Neural crest cell (in vitro differentiated cells): ENCODE measurements around the gene PRODH. TPM values are rescaled to one million over a fixed set of nuclear protein-coding genes. Genes with fewer than 3 reads are reported as not detected.
"Not testable (repeated sequence)": the region's sequence is repeated elsewhere in the genome, so short reads cannot be mapped to it uniquely, and the experiment has no call there.

Experiments used
- DNase-seq: peaks from one replicate; pipeline ENCODE4 v3.0.0; 2021; ENCODE audit warnings: low read depth, mixed read lengths, low spot score
- H3K27ac Mint-ChIP-seq: one replicate; pipeline ENCODE4 v1.8.0; 2021; ENCODE audit warnings: mild to moderate bottlenecking, mixed read lengths; ENCODE audit not compliant: unreplicated experiment
- H3K27me3 Mint-ChIP-seq: 2 replicates; pipeline ENCODE4 v1.8.0; 2021; ENCODE audit warnings: low read depth, mild to moderate bottlenecking, mixed read lengths
- H3K36me3 Mint-ChIP-seq: 2 replicates; pipeline ENCODE4 v1.8.0; 2021; ENCODE audit warnings: low read depth, mild to moderate bottlenecking, mixed read lengths
- H3K4me1 Mint-ChIP-seq: 2 replicates; pipeline ENCODE4 v1.8.0; 2021; ENCODE audit warnings: mixed read lengths
- H3K4me3 Mint-ChIP-seq: one replicate; pipeline ENCODE4 v1.8.0; 2021; ENCODE audit warnings: mild to moderate bottlenecking, mixed read lengths
- H3K9me3 Mint-ChIP-seq: 2 replicates; pipeline ENCODE4 v1.8.0; 2021; ENCODE audit warnings: mixed read lengths
- total RNA-seq: library from RNA; stranded (reverse); gene quantifications from 2 replicates; pipeline ENCODE4 v1.2.1, GENCODE V29; 2021
- TF ChIP-seq, protein P1 (sequence below): fragments of 200-600 bp; sonication (generic); conservative IDR thresholded peaks from 2 replicates; pipeline ENCODE4 v1.5.0; 2021; ENCODE audit warnings: antibody characterized with exemption, mild to moderate bottlenecking

PRODH gene
- total RNA-seq, 1 donor from 2014 or later, result 0.09 TPM

DNA sequence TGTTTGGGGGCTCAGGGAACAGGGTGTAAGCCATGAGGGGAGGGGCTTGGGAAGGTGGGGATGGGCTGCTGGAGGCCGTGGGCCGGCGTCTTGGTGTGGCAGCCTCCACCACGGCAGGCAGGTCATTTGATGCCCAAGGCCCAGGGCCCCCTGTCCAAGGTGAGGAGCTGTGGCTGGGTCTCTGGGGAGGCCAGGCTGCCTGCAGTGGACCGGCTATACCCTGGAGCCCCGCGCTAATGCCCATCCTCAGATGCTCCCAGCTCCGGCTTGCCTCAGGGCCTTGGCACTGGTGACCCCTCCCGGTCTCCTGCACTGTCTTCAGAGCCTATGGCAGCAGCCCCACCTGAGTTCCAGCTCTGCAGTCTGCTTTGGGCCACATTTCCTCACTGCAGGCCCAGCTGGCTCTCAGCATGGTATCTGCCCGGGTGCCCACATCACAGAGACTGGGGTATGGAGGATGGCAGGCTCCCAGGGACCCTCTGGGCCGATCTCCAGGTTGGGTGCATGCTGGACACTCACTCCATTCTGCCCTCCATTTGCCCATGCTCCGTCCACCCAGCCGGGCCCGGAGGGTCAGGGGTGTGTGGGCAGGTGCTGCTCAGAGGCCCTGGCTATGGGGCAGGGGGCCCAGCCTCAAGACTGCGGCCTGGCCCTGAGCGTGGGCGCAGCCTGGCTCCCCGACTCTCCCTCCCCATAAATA lies 21.7 kb upstream of the PRODH start:
- not testable (repeated sequence) for DNase-seq, H3K27me3 Mint-ChIP-seq, H3K4me1 Mint-ChIP-seq, H3K36me3 Mint-ChIP-seq, H3K4me3 Mint-ChIP-seq, H3K9me3 Mint-ChIP-seq, H3K27ac Mint-ChIP-seq

DNA sequence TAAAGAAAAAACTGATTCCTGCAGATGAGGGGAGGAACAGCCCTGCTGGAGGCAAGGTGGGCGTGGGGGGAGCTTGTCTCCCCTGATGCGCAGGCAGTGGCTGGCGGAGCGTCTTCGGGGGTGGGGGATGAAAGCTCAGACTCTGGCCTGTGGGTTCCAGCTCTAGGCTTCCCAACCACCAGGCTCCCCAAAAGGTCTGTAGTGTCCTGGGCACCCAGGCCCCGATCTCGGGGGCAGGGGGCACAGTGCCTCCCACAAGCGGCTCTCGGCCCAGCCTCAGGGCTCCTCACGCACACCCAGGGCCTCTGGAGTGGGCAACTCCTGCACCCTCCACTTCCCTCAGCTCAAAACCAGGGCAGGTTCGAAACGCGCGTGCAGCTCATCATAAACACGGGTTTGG lies 20.9 kb upstream of the PRODH start:
- not testable (repeated sequence) for DNase-seq, H3K4me1 Mint-ChIP-seq, H3K36me3 Mint-ChIP-seq, H3K27me3 Mint-ChIP-seq, H3K4me3 Mint-ChIP-seq, H3K9me3 Mint-ChIP-seq, H3K27ac Mint-ChIP-seq

DNA sequence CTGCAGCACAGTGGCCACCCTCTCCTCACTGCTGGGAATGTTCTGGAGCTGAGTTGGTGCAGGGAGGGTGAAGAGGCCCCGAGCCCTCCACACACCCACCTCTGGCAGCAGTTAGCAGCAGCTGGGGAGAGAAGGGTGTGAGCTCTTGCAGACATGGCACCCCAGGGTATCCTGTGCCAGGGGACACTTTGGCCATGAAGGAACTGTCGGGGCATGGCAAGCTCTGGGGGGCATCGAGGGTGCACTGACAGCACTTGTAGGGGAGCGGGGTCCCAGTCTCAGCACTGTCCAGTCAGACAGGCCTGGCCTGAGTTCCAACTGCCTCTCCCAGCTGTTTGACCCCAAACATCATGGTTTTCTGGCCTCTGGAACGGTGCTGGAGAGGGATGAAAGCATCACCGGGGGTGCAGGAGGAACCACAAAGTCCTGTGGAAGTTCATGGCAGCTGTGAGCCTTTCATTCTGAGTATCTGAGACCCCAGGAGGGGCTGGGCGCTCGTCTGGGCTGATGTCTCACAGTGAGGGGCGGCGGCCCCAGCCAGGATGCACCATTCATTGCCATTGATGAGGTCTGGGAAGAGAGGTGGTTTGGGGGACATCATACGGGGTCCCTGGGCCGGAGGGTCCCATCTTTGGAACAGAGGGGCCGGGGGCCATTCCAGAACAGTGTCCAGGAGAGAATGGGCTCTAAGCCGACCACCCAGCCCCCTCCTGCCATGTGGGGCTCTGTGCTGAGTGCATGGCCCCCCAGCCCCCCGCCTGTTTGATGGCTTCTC lies 20.2 kb upstream of the PRODH start:
- H3K4me3 Mint-ChIP-seq, H3K27me3 Mint-ChIP-seq, H3K27ac Mint-ChIP-seq, H3K9me3 Mint-ChIP-seq, H3K4me1 Mint-ChIP-seq, DNase-seq, H3K36me3 Mint-ChIP-seq: not testable (repeated sequence)

DNA sequence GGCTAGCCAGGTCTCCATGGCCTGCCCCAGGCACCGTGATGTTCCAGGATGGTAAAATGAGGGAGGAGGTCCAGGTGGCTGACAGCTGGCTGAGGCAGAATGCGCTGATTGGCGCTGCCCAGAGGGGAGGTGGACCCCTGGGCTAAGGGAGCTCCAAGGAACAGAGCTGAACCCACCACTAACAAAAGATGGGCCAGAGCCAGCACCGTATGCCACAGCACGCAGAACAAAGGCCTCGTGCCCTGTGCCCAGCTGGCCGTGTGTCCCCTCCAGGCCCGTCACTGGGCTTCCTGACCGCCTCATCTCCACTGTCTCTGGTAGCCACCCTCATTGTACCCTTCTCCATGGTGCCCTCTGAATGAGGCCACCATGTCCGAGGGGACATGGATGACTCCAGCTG lies 19.6 kb upstream of the PRODH start:
- H3K4me3 Mint-ChIP-seq, result no peak overlapping the region
- no peak overlapping the region for H3K27ac Mint-ChIP-seq
- no peaks in the 10 kb centered on the region for H3K36me3 Mint-ChIP-seq
- TF ChIP-seq, protein P1, sequence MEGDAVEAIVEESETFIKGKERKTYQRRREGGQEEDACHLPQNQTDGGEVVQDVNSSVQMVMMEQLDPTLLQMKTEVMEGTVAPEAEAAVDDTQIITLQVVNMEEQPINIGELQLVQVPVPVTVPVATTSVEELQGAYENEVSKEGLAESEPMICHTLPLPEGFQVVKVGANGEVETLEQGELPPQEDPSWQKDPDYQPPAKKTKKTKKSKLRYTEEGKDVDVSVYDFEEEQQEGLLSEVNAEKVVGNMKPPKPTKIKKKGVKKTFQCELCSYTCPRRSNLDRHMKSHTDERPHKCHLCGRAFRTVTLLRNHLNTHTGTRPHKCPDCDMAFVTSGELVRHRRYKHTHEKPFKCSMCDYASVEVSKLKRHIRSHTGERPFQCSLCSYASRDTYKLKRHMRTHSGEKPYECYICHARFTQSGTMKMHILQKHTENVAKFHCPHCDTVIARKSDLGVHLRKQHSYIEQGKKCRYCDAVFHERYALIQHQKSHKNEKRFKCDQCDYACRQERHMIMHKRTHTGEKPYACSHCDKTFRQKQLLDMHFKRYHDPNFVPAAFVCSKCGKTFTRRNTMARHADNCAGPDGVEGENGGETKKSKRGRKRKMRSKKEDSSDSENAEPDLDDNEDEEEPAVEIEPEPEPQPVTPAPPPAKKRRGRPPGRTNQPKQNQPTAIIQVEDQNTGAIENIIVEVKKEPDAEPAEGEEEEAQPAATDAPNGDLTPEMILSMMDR, result no peak
- H3K9me3 Mint-ChIP-seq, result no peaks in the 10 kb centered on the region
- no peak for DNase-seq
- H3K27me3 Mint-ChIP-seq, result peaks cover 5% of the 10 kb centered on the region
- H3K4me1 Mint-ChIP-seq, result peaks cover 8% of the 10 kb centered on the region

DNA sequence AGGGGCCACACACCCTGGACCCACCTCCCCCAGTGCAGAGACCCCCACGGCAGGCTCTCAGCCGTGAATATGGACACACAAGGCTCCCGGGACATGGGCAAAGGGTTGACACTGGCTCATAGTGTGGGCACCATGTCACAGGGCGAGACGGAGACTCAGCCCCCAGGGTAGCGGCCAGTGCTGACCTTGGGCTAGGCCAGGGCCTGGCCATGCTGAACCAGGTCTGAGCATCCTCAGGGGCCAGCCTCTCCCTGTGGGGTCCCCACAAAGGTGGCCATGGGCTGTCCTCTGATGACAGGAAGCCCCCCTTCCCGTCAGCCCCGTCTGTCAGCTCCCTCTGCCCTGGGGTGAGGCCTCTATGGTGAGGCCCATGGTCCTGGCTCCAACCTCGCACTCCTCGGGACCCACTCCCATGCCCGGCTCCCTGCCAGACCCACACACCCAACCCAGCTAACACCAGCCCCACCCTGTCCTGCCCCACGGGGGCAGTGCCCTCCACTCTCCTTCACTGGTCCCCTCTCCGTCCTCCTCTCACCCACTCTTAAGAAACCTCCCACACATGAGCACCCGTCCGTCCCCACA lies 19.0 kb upstream of the PRODH start:
- no peak for DNase-seq
- peaks cover 8% of the 10 kb centered on the region for H3K4me1 Mint-ChIP-seq
- H3K27me3 Mint-ChIP-seq, result peaks cover 8% of the 10 kb centered on the region
- no peaks in the 10 kb centered on the region for H3K9me3 Mint-ChIP-seq
- TF ChIP-seq, protein P1, result no peak
- no peak overlapping the region for H3K27ac Mint-ChIP-seq
- no peaks in the 10 kb centered on the region for H3K36me3 Mint-ChIP-seq
- no peak overlapping the region for H3K4me3 Mint-ChIP-seq

DNA sequence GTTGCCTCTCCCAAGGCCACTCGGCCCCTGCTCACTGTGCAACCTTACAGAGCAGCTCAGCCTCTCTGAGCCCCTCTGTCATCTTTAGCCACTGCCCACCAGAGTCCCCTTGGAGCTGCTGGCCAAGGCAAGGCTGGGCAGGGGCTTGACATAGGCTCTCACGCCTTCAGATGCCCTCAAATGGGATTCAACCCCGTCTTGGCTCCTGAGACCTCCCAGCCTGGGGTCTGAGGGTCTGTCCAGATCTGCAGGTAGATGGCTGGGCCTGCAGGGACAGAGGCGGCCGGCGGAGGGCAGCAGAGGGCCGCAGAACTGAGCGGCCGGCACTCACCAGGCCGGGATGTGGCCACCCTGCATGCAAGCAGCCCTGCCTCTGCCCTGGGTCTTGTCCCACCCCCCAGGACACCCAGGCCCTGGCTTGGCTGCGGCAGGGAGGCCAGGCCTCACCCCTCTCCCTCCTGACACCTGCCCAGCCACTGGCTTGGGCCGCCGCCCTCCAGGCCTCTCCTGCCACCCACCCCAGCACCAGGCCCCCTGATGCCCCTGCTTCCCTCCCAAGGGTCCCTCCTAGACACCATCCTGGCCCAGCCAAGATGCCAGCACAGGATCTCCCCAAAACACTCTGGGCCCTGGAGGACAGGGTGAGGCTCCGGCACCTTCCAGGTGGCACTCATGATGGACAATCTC lies 18.4 kb upstream of the PRODH start:
- not testable (repeated sequence) for H3K36me3 Mint-ChIP-seq, H3K9me3 Mint-ChIP-seq, H3K4me1 Mint-ChIP-seq, H3K4me3 Mint-ChIP-seq, H3K27ac Mint-ChIP-seq
- TF ChIP-seq, protein P1, result peak; percentile 86
- peak; percentile 82 for DNase-seq
- H3K27me3 Mint-ChIP-seq, result peaks cover 12% of the 10 kb centered on the region

DNA sequence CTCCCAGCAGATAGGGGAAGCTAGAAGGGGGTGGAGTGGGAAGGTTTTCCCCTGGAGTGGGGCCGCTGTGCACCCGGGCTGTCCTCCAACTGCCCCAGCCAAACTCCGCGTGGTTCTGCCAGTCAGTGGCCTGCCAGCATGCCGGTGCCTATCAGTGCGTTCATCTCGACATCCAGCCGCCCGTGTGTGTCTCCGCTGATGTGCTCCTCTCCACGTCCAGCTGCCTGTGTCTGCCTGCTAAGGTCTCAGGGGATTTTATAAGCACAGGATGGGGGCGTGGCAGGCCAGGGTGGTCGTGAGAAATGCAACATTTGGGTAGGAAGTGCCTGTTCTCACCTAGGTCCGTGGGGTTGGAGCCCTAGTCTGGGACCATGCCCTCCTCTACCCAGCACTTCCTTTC lies 17.0 kb upstream of the PRODH start:
- H3K27me3 Mint-ChIP-seq, result peaks cover 15% of the 10 kb centered on the region
- H3K4me3 Mint-ChIP-seq, DNase-seq, H3K27ac Mint-ChIP-seq, H3K9me3 Mint-ChIP-seq, H3K36me3 Mint-ChIP-seq, H3K4me1 Mint-ChIP-seq: not testable (repeated sequence)
